Ishikawa (cell line): ENCODE results near the gene TYRO3.

Experiments used
- CEBPB ChIP-seq: IDR thresholded peaks from 2 replicates; pipeline ENCODE4 v1.6.1; 2012
- CREB1 ChIP-seq: IDR thresholded peaks from 2 replicates; pipeline ENCODE4 v1.6.1; 2012; ENCODE audit warnings: low read depth
- EGR1 ChIP-seq: IDR thresholded peaks from 2 replicates; pipeline ENCODE4 v1.6.1; 2012
- EP300 ChIP-seq: IDR thresholded peaks from 2 replicates; pipeline ENCODE4 v1.6.1; 2012; ENCODE audit warnings: borderline replicate concordance
- FOXM1 ChIP-seq: IDR thresholded peaks from 2 replicates; pipeline ENCODE4 v1.6.1; 2012; ENCODE audit warnings: low read depth, borderline replicate concordance
- NFIC ChIP-seq: IDR thresholded peaks from 2 replicates; pipeline ENCODE4 v1.6.1; 2012
- RAD21 ChIP-seq: IDR thresholded peaks from 2 replicates; pipeline ENCODE4 v1.6.1; 2012; ENCODE audit warnings: low read depth
- TAF1 ChIP-seq: IDR thresholded peaks from 2 replicates; pipeline ENCODE4 v1.6.1; 2012; ENCODE audit warnings: low read depth, mild to moderate bottlenecking
- TCF12 ChIP-seq: IDR thresholded peaks from 2 replicates; pipeline ENCODE4 v1.6.1; 2012; ENCODE audit warnings: low read depth
- TEAD4 ChIP-seq: IDR thresholded peaks from 2 replicates; pipeline ENCODE4 v1.6.1; 2012
- YY1 ChIP-seq: IDR thresholded peaks from 2 replicates; pipeline ENCODE4 v1.6.1; 2012; ENCODE audit warnings: low read depth
- ZBTB7A ChIP-seq: IDR thresholded peaks from 2 replicates; pipeline ENCODE4 v1.6.1; 2012; ENCODE audit warnings: low read depth
- TF ChIP-seq, protein P1 (sequence below): IDR thresholded peaks from 2 replicates; pipeline ENCODE4 v1.6.1; 2012
- TF ChIP-seq, protein P2 (sequence below): IDR thresholded peaks from 2 replicates; pipeline ENCODE4 v1.6.1; 2012
- TF ChIP-seq, protein P3 (sequence below): IDR thresholded peaks from 2 replicates; pipeline ENCODE4 v1.6.1; 2012; ENCODE audit warnings: low read depth, mild to moderate bottlenecking

TYRO3 gene

DNA sequence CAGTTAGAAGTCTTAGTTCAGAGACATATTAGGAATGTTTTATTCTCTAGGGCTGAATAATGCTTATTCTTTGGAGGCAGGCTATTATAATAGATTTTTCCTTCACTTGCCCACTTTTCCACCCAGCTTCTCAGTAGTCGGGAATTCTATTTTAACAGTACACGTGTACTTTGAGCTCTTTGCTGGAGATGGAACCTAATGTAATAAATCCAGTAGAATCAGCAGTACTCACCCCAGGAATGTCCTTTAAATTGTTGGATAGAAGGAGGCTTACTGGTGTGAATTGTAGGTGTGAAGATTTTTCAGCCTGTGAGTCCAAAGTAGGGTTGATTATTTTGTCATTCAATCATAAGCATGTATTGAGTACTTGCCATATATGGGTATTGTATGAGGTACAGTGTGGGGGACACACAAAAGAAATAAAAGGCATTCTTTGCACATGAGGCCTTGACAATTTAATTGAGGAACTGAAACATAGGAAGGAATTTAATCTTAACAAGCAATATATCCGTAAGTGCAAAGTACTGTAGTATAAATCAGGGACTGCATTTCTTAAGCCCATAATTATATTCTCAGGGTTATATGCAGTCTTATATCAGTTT is 71.7 kb downstream of the TYRO3 start:
- TF ChIP-seq CEBPB, result no peak
- TF ChIP-seq YY1, result no peak
- no peak for TF ChIP-seq ZBTB7A
- TF ChIP-seq EGR1, result no peak
- TF ChIP-seq RAD21, result no peak
- TF ChIP-seq, protein P1, sequence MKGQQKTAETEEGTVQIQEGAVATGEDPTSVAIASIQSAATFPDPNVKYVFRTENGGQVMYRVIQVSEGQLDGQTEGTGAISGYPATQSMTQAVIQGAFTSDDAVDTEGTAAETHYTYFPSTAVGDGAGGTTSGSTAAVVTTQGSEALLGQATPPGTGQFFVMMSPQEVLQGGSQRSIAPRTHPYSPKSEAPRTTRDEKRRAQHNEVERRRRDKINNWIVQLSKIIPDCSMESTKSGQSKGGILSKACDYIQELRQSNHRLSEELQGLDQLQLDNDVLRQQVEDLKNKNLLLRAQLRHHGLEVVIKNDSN, result no peak
- no peak for TF ChIP-seq FOXM1
- TF ChIP-seq TCF12, result no peak
- TF ChIP-seq TAF1, result no peak
- TF ChIP-seq TEAD4, result no peak
- no peak for TF ChIP-seq NFIC

DNA sequence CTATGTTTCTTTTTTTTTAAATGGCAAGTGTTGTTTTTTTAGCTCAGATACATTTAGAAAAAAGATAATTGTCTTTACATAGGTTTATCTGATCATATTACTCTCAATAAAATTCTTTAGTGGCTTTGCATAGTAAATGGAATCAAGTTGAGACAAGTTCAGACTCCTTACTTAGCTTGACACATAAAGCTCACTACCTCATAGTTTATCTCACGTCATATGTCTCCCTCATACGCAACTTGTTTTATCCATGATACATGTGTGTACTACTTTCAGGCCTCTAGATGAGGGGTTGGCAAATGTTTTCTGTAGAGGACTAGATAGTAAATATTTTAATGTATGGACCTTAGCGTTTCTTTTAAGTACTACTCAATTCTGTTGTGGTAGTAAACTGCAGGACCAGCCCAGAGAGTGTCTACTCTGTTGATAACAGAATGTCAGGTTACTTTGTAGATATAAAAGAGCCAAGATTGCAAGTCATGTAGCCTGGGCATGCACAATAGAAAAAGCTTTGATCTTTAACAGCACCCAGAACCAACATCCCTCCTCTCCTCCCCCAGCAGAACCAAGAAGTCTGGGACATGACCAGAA is 73.0 kb downstream of the TYRO3 start:
- TF ChIP-seq, protein P2, sequence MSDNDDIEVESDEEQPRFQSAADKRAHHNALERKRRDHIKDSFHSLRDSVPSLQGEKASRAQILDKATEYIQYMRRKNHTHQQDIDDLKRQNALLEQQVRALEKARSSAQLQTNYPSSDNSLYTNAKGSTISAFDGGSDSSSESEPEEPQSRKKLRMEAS, result no peak
- no peak for TF ChIP-seq FOXM1
- TF ChIP-seq ZBTB7A, result no peak
- no peak for TF ChIP-seq TAF1
- TF ChIP-seq, protein P3, sequence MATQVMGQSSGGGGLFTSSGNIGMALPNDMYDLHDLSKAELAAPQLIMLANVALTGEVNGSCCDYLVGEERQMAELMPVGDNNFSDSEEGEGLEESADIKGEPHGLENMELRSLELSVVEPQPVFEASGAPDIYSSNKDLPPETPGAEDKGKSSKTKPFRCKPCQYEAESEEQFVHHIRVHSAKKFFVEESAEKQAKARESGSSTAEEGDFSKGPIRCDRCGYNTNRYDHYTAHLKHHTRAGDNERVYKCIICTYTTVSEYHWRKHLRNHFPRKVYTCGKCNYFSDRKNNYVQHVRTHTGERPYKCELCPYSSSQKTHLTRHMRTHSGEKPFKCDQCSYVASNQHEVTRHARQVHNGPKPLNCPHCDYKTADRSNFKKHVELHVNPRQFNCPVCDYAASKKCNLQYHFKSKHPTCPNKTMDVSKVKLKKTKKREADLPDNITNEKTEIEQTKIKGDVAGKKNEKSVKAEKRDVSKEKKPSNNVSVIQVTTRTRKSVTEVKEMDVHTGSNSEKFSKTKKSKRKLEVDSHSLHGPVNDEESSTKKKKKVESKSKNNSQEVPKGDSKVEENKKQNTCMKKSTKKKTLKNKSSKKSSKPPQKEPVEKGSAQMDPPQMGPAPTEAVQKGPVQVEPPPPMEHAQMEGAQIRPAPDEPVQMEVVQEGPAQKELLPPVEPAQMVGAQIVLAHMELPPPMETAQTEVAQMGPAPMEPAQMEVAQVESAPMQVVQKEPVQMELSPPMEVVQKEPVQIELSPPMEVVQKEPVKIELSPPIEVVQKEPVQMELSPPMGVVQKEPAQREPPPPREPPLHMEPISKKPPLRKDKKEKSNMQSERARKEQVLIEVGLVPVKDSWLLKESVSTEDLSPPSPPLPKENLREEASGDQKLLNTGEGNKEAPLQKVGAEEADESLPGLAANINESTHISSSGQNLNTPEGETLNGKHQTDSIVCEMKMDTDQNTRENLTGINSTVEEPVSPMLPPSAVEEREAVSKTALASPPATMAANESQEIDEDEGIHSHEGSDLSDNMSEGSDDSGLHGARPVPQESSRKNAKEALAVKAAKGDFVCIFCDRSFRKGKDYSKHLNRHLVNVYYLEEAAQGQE, result no peak
- TF ChIP-seq NFIC, result no peak
- no peak for TF ChIP-seq EP300
- no peak for TF ChIP-seq EGR1
- no peak for TF ChIP-seq CREB1
- no peak for TF ChIP-seq YY1
- TF ChIP-seq TCF12, result no peak
- TF ChIP-seq CEBPB, result no peak
- TF ChIP-seq TEAD4, result no peak
- TF ChIP-seq, protein P1, result no peak
- TF ChIP-seq RAD21, result no peak
